Measurements from ENCODE around the gene NPM1.

NPM1 gene

GRCh38 chr5:171422902-171423663 lies 35.4 kb downstream of the NPM1 start:
- ATAC-seq (ENCODE audit: low read depth), result no peak

GRCh38 chr5:171424726-171425125 lies 37.1 kb downstream of the NPM1 start:
- Mint-ChIP-seq H3K27ac (no peak overlapping the region), H3K9me3 (no peaks in the 10 kb centered on the region), H3K4me3 (no peak overlapping the region), H3K36me3 (no peaks in the 10 kb centered on the region), H3K4me1 (peaks cover 3% of the 10 kb centered on the region), H3K27me3 (peaks cover 3% of the 10 kb centered on the region)
- no peak for DNase-seq (ENCODE audit: low spot score in 2 of 2)
- no peak for ATAC-seq (ENCODE audit: low read depth)

More at GRCh38 chr5:171422902-171423663, 35.4 kb downstream of the NPM1 start:
- DNase-seq (ENCODE audit: low spot score in 2 of 2), result no peak
- Mint-ChIP-seq H3K36me3 (no peaks in the 10 kb centered on the region), H3K27me3 (peaks cover 1% of the 10 kb centered on the region), H3K9me3 (no peaks in the 10 kb centered on the region), H3K4me3 (no peak overlapping the region), H3K4me1 (peaks cover 6% of the 10 kb centered on the region), H3K27ac (no peak overlapping the region)

GRCh38 chr5:171425596-171426244 lies 38.1 kb downstream of the NPM1 start:
- Mint-ChIP-seq H3K4me3 (no peak overlapping the region), H3K4me1 (no peaks in the 10 kb centered on the region), H3K9me3 (no peaks in the 10 kb centered on the region), H3K27ac (no peak overlapping the region), H3K27me3 (peaks cover 1% of the 10 kb centered on the region), H3K36me3 (no peaks in the 10 kb centered on the region)
- ATAC-seq (ENCODE audit: low read depth) (no peak), DNase-seq (ENCODE audit: low spot score in 2 of 2) (no peak)

GRCh38 chr5:171426266-171426665 lies 38.6 kb downstream of the NPM1 start:
- Mint-ChIP-seq H3K27me3 (peaks cover 1% of the 10 kb centered on the region), H3K9me3 (no peaks in the 10 kb centered on the region), H3K4me1 (no peaks in the 10 kb centered on the region), H3K36me3 (no peaks in the 10 kb centered on the region), H3K27ac (no peak overlapping the region), H3K4me3 (no peak overlapping the region)
- no peak for ATAC-seq (ENCODE audit: low read depth)
- DNase-seq (ENCODE audit: low spot score in 2 of 2), result no peak

- no peaks in the 10 kb centered on the region for H3K36me3 Mint-ChIP-seq
- no peak overlapping the region for H3K4me3 Mint-ChIP-seq
- no peaks in the 10 kb centered on the region for H3K9me3 Mint-ChIP-seq
- H3K27ac Mint-ChIP-seq, result no peak overlapping the region
- peaks cover 1% of the 10 kb centered on the region for H3K27me3 Mint-ChIP-seq
- DNase-seq (ENCODE audit: low spot score in 2 of 2) (no peak), ATAC-seq (ENCODE audit: low read depth) (no peak)
- H3K4me1 Mint-ChIP-seq, result no peaks in the 10 kb centered on the region
Measured at GRCh38 chr5:171426680-171427079, 39.0 kb downstream of the NPM1 start.

GRCh38 chr5:171427318-171428167 lies 39.9 kb downstream of the NPM1 start:
- DNase-seq (ENCODE audit: low spot score in 2 of 2) (no peak), ATAC-seq (ENCODE audit: low read depth) (no peak)
- Mint-ChIP-seq H3K4me3 (no peak overlapping the region), H3K27me3 (peaks cover 1% of the 10 kb centered on the region), H3K9me3 (no peaks in the 10 kb centered on the region), H3K36me3 (no peaks in the 10 kb centered on the region), H3K4me1 (no peaks in the 10 kb centered on the region), H3K27ac (no peak overlapping the region)

GRCh38 chr5:171428168-171428696 lies 40.6 kb downstream of the NPM1 start:
- Mint-ChIP-seq H3K27me3 (peaks cover 1% of the 10 kb centered on the region), H3K27ac (no peak overlapping the region), H3K36me3 (no peaks in the 10 kb centered on the region), H3K9me3 (no peaks in the 10 kb centered on the region), H3K4me3 (no peak overlapping the region), H3K4me1 (no peaks in the 10 kb centered on the region)
- ATAC-seq (ENCODE audit: low read depth), result no peak
- DNase-seq (ENCODE audit: low spot score in 2 of 2), result no peak

- peaks cover 1% of the 10 kb centered on the region for H3K27me3 Mint-ChIP-seq
- H3K4me3 Mint-ChIP-seq, result no peak overlapping the region
- ATAC-seq (ENCODE audit: low read depth), result no peak
- no peak overlapping the region for H3K27ac Mint-ChIP-seq
- H3K4me1 Mint-ChIP-seq, result no peaks in the 10 kb centered on the region
- no peaks in the 10 kb centered on the region for H3K9me3 Mint-ChIP-seq
- DNase-seq (ENCODE audit: low spot score in 2 of 2), result no peak
- no peaks in the 10 kb centered on the region for H3K36me3 Mint-ChIP-seq
Measured at GRCh38 chr5:171428809-171429542, 41.3 kb downstream of the NPM1 start.

GRCh38 chr5:171429543-171429910 lies 41.9 kb downstream of the NPM1 start:
- Mint-ChIP-seq H3K27ac (no peak overlapping the region), H3K4me3 (no peak overlapping the region), H3K4me1 (no peaks in the 10 kb centered on the region), H3K27me3 (peaks cover 1% of the 10 kb centered on the region), H3K9me3 (no peaks in the 10 kb centered on the region), H3K36me3 (no peaks in the 10 kb centered on the region)
- ATAC-seq (ENCODE audit: low read depth) (no peak), DNase-seq (ENCODE audit: low spot score in 2 of 2) (no peak)

GRCh38 chr5:171431251-171431777 lies 43.7 kb downstream of the NPM1 start:
- H3K4me3 Mint-ChIP-seq, result no peak overlapping the region
- ATAC-seq (ENCODE audit: low read depth), result no peak

GRCh38 chr5:171432076-171432475 lies 44.4 kb downstream of the NPM1 start:
- DNase-seq (ENCODE audit: low spot score in 2 of 2), result no peak
- no peak overlapping the region for H3K27ac Mint-ChIP-seq
- no peaks in the 10 kb centered on the region for H3K4me1 Mint-ChIP-seq

More at GRCh38 chr5:171431251-171431777, 43.7 kb downstream of the NPM1 start:
- H3K4me1 Mint-ChIP-seq, result no peaks in the 10 kb centered on the region
- H3K27ac Mint-ChIP-seq, result no peak overlapping the region
- H3K36me3 Mint-ChIP-seq, result no peaks in the 10 kb centered on the region
- DNase-seq (ENCODE audit: low spot score in 2 of 2), result no peak
- H3K27me3 Mint-ChIP-seq, result peaks cover 1% of the 10 kb centered on the region
- no peaks in the 10 kb centered on the region for H3K9me3 Mint-ChIP-seq

GRCh38 chr5:171432583-171433351 lies 45.1 kb downstream of the NPM1 start:
- no peaks in the 10 kb centered on the region for H3K36me3 Mint-ChIP-seq
- no peak for DNase-seq (ENCODE audit: low spot score in 2 of 2)
- ATAC-seq (ENCODE audit: low read depth), result no peak
- H3K4me3 Mint-ChIP-seq, result no peak overlapping the region
- H3K27me3 Mint-ChIP-seq, result peaks cover 1% of the 10 kb centered on the region
- H3K27ac Mint-ChIP-seq, result no peak overlapping the region
- H3K9me3 Mint-ChIP-seq, result no peaks in the 10 kb centered on the region
- H3K4me1 Mint-ChIP-seq, result no peaks in the 10 kb centered on the region

More at GRCh38 chr5:171432076-171432475, 44.4 kb downstream of the NPM1 start:
- no peaks in the 10 kb centered on the region for H3K36me3 Mint-ChIP-seq
- H3K4me3 Mint-ChIP-seq, result no peak overlapping the region
- ATAC-seq (ENCODE audit: low read depth), result no peak
- H3K27me3 Mint-ChIP-seq, result peaks cover 1% of the 10 kb centered on the region
- no peaks in the 10 kb centered on the region for H3K9me3 Mint-ChIP-seq

GRCh38 chr5:171433352-171433698 lies 45.7 kb downstream of the NPM1 start:
- ATAC-seq (ENCODE audit: low read depth) (no peak), DNase-seq (ENCODE audit: low spot score in 2 of 2) (no peak)
- H3K27ac Mint-ChIP-seq, result no peak overlapping the region
- no peaks in the 10 kb centered on the region for H3K36me3 Mint-ChIP-seq
- no peaks in the 10 kb centered on the region for H3K4me1 Mint-ChIP-seq
- no peak overlapping the region for H3K4me3 Mint-ChIP-seq
- H3K9me3 Mint-ChIP-seq, result no peaks in the 10 kb centered on the region
- peaks cover 1% of the 10 kb centered on the region for H3K27me3 Mint-ChIP-seq
